Measurements from ENCODE around the gene VARS2.

VARS2 gene

DNA sequence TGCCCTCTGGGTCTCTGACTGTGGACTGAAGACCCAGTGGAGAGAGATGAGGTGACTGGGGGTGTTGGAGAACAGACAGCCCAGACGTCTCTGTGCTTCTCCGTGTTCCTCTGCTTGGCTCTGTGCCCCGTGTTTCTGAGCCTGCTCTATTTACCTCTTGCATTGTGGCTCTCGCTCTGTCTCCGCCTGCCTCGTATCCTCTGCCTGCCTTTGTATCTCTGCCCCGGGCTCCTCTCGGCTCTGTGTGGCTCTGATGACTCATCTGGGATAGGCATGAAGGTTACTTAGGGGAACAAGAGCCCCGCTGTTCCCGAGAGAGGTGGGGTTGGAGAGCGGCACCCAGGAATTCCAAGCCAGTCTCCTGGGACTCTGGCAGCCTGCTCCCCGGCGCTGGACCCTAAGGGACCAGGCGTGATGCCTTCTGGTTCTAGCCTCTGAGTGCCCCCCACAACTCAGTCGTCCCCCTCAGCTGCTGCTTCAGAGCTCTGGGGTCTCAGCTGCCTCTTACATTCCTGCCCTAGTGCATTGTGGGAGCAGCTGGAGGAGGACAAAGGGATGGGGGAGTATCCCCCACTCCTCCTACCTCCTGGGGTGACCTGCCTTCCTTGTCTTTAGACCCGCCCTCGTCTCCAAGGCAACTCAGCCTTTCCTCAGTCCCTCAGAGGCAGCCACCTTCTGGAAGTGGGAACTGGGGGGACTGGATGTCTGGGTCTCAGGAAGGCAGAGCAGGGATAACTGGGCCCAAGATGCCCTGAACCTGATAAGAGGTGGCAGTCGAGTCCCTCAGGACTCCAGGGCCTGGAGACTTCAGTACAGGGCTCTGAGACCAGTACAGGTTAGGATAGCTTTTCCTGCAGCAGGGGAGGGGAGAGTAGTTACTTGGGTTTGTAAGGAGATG lies 27.8 kb upstream of the VARS2 start (continued):
- TF ChIP-seq ZNF558 (tag by site-specific recombination; IDR thresholded peaks at IDR 0.05) (no peak), ZFHX2 (tag by site-specific recombination; conservative IDR thresholded peaks at IDR 0.05) (peak; percentile 85), ZFP41 (tag by site-specific recombination; IDR thresholded peaks at IDR 0.05; ENCODE audit: borderline replicate concordance) (no peak), WT1 (tag by site-specific recombination; IDR thresholded peaks at IDR 0.05) (peak; percentile 78), KLF10 (tag by site-specific recombination; IDR thresholded peaks at IDR 0.05) (peak; percentile 20; the same call in 1 of the 2 replicates)
- TF ChIP-seq, protein P1, sequence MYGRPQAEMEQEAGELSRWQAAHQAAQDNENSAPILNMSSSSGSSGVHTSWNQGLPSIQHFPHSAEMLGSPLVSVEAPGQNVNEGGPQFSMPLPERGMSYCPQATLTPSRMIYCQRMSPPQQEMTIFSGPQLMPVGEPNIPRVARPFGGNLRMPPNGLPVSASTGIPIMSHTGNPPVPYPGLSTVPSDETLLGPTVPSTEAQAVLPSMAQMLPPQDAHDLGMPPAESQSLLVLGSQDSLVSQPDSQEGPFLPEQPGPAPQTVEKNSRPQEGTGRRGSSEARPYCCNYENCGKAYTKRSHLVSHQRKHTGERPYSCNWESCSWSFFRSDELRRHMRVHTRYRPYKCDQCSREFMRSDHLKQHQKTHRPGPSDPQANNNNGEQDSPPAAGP (tag by site-specific recombination; IDR thresholded peaks at IDR 0.05), result peak; percentile 63; the same call in 1 of the 2 replicates

DNA sequence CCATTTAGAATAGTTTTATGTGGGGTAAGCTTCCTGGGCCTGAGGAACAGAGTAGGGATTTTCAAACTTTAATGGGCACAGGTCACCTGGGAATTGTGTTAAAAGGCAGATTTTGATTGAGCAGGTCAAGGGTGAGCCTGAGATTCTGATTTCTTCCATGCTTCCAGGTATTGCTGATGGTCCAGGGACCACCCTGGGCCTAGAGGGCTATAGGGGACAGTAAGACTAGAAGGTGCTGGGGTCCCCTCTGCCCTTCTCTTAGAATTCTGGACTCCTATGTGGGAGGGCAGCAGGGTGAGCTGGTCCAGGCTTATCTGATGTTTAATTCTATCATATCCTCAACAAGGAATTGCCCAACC lies 27.2 kb upstream of the VARS2 start:
- ChIA-PET CTCF (interaction anchor here (0.7 to 14.8 kb wide), 7 partner anchors 10 to 345 kb away, joined by 3 to 332 read pairs (median 3); partner anchors contain the start of gene VARS2), POLR2A (interaction anchor here (0.6 to 2.0 kb wide), 3 partner anchors 19 to 156 kb away, joined by 3 to 8 read pairs (median 5); partner anchors contain the start of gene GTF2H4)
- TF ChIP-seq ZNF335 (tag by site-specific recombination; conservative IDR thresholded peaks at IDR 0.05), result no peak
- TF ChIP-seq, protein P2, sequence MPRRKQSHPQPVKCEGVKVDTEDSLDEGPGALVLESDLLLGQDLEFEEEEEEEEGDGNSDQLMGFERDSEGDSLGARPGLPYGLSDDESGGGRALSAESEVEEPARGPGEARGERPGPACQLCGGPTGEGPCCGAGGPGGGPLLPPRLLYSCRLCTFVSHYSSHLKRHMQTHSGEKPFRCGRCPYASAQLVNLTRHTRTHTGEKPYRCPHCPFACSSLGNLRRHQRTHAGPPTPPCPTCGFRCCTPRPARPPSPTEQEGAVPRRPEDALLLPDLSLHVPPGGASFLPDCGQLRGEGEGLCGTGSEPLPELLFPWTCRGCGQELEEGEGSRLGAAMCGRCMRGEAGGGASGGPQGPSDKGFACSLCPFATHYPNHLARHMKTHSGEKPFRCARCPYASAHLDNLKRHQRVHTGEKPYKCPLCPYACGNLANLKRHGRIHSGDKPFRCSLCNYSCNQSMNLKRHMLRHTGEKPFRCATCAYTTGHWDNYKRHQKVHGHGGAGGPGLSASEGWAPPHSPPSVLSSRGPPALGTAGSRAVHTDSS (tag by site-specific recombination; IDR thresholded peaks at IDR 0.05), result no peak
- no peak for TF ChIP-seq GFI1B (tag by site-specific recombination; IDR thresholded peaks at IDR 0.05)
- no peak for TF ChIP-seq ZNF114 (tag by site-specific recombination; IDR thresholded peaks at IDR 0.05)
- no peak for TF ChIP-seq ZNF274 (IDR thresholded peaks at IDR 0.05; ENCODE audit: low read length)
- TF ChIP-seq ZNF274 (tag by site-specific recombination; IDR thresholded peaks at IDR 0.05; ENCODE audit: borderline replicate concordance), result no peak
- no peak for TF ChIP-seq GLI4 (tag by site-specific recombination; IDR thresholded peaks at IDR 0.05)
- no peak for TF ChIP-seq ZSCAN16 (tag by site-specific recombination; IDR thresholded peaks at IDR 0.05)
- no peak for TF ChIP-seq ZFHX2 (tag by site-specific recombination; conservative IDR thresholded peaks at IDR 0.05)
- TF ChIP-seq ZNF558 (tag by site-specific recombination; IDR thresholded peaks at IDR 0.05), result no peak
- TF ChIP-seq, protein P3, sequence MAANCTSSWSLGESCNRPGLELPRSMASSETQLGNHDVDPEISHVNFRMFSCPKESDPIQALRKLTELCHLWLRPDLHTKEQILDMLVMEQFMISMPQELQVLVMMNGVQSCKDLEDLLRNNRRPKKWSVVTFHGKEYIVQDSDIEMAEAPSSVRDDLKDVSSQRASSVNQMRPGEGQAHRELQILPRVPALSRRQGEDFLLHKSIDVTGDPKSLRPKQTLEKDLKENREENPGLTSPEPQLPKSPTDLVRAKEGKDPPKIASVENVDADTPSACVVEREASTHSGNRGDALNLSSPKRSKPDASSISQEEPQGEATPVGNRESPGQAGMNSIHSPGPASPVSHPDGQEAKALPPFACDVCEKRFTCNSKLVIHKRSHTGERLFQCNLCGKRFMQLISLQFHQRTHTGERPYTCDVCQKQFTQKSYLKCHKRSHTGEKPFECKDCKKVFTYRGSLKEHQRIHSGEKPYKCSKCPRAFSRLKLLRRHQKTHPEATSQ (tag by site-specific recombination; IDR thresholded peaks at IDR 0.05), result no peak
- TF ChIP-seq ZNF391 (tag by site-specific recombination; IDR thresholded peaks at IDR 0.05; ENCODE audit: borderline replicate concordance, low read depth), result no peak
- no peak for TF ChIP-seq ZNF155 (tag by site-specific recombination; IDR thresholded peaks at IDR 0.05)
- Histone ChIP-seq H3K36me3 (ENCODE audit: control insufficient read depth in 2 of 2, insufficient read depth in 1 of 2, low read length in 2 of 2) (peaks cover 0 to 33% of the 10 kb centered on the region in 2 experiments; a peak in 1 of 3 replicates), H3K4me1 (ENCODE audit: control insufficient read depth, insufficient read depth, low read length) (peaks cover 35% of the 10 kb centered on the region), H3K27ac (ENCODE audit: extremely low read depth, low read depth, low read length) (peak overlapping the region; percentile 69; the same call in 1 of the 2 replicates), H3K4me3 (ENCODE audit: low read depth, low read length) (no peak overlapping the region), H3K9me3 (ENCODE audit: control insufficient read depth, insufficient read depth, low read depth, low read length) (no peaks in the 10 kb centered on the region)
